Eye (tissue), 1 donor: ENCODE results near the gene TSTD2.
"Not testable (repeated sequence)": the region's sequence is repeated elsewhere in the genome, so short reads cannot be mapped to it uniquely, and the experiment has no call there.

ENCODE experiments used
- DNase-seq: peaks from one replicate; pipeline ENCODE4 v3.0.0-alpha.2; 2015

TSTD2 gene

GRCh38 chr9:97629156-97629555 lies 4.0 kb downstream of the TSTD2 start:
- no peak for DNase-seq

DNA sequence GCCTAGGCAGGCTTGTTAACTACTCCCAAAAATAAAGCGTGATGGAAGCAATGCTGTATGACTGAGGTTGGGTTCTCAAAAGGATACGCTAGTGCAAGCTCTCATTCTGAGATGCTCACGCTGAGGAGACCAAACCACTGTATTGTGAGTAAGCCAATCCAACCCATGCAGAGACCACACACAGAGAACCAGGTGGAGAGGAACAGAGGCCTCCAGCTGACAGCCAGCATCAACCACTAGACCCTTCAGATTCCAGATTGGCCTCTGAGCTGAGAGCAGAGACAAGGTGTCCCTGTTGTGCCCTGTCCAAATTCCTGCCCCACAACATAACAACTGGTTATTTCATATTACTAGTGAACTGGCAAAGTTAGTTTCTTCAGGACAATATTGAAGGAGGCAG lies 4.5 kb downstream of the TSTD2 start:
- no peak for DNase-seq

DNA sequence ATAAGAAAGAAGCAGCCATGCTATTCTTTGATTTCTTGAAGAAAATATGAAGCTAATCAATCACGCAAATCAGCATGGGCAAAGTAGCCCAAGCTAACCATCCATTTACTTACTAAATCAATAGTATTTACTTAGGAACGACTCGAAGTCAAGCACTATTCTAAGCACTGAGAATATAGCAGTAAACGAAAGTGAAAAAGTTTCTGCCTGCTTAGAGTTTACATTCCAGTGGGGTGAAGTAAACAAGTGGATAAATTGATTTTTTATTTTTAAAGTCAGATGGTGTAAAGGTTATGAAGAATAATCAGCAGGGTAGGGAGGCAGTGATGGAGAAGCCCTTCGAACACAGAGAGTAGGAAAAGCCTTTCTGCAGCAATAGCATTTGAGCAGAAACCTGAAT lies 5.5 kb downstream of the TSTD2 start:
- DNase-seq = no peak

GRCh38 chr9:97625620-97626019 lies 7.5 kb downstream of the TSTD2 start:
- DNase-seq = no peak

- no peak for DNase-seq
Observed at GRCh38 chr9:97623946-97624345, 9.2 kb downstream of the TSTD2 start.

- not testable (repeated sequence) for DNase-seq
Observed at GRCh38 chr9:97622483-97622882, 10.7 kb downstream of the TSTD2 start.

- not testable (repeated sequence) for DNase-seq
Observed at GRCh38 chr9:97620063-97620462, 13.1 kb downstream of the TSTD2 start.

- no peak for DNase-seq
Observed at GRCh38 chr9:97617939-97618416, 15.2 kb downstream of the TSTD2 start.

- DNase-seq = peak; percentile 83
Observed at GRCh38 chr9:97615439-97616072, 17.6 kb downstream of the TSTD2 start.

DNA sequence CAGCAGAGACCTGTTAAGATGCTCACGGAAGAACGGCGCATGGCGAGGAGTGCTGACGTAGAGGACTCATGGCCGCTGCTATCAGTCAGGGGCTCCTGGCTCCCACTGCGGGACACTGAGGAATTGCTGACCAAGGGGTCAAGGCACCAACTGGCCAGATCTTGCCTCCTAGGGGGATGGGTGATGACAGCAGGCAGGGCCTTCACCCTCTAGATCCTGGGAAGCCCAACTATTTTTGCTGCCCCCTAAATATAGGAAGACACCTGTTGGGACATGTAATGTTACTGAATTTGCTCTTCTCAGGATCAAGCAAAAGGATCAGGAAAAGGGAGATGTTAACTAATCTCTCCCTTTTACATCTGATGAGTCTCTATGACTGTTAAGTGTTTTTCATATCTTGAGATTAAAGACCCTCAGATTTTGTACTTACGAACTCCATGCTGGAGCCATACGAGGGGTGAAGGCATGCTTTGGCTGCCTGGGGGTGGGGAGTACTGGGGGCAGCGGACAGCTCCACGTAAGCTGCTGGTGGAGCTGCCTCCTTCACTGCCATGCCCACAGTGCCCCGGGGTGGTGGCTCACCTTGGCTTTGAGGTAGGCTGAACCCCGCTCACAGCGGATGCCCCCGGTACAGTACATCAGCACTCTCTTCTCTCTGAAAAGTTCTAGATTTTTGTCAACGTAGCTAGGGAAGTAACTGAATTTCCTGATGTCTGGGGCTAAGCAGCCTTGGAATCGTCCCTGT lies 28.1 kb downstream of the TSTD2 start:
- no peak for DNase-seq

DNA sequence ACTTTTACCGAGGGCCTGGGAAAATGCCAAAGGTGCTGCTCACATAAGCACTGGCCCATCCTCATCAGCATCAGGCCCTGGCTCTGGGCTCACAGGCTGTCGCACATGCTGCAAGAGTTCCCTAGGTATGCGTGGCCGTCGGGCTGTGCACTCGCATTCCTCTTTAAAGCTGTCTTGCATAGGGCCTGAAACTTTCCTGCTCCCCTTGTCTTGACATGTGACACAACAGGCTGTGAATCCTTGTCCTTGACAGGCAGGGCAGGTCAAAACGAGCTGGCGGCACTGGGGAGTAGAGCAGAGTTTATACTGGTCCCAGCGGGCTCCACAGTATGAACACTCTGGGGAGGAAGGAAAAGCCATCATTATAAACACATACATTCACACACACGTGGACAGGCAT lies 30.7 kb downstream of the TSTD2 start:
- no peak for DNase-seq

DNA sequence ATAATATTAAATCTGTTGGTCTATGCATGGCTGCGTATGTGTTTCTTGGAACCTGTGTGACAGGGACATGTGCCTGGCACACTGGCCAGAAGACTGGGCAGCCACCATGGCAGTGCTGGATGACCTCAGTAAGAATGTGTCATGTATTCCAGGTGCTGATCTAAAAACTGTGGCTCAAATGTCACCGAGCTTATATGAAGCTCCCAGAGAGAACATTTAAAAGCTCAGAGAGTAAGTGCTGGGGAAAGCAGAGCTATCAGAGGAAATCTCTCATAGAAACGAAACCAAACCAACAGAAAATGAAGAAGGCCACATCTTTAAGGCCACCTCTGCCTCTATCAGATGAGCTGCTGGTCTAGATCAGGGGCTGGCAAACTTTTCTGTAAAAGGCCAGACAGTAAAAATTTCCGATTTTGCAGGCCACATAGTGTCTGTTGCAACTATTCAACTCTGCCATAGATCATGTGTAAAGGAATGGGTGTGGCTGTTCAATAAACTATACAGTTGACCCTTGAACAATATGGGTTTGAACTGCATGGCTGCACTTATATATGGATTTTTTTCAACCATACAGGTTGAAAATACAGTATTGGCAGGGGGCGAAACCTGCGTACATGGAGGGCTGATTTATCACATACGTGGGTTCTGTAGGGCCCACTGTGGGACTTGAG lies 31.8 kb downstream of the TSTD2 start:
- no peak for DNase-seq

GRCh38 chr9:97600531-97601227 lies 32.5 kb downstream of the TSTD2 start:
- DNase-seq = no peak

DNA sequence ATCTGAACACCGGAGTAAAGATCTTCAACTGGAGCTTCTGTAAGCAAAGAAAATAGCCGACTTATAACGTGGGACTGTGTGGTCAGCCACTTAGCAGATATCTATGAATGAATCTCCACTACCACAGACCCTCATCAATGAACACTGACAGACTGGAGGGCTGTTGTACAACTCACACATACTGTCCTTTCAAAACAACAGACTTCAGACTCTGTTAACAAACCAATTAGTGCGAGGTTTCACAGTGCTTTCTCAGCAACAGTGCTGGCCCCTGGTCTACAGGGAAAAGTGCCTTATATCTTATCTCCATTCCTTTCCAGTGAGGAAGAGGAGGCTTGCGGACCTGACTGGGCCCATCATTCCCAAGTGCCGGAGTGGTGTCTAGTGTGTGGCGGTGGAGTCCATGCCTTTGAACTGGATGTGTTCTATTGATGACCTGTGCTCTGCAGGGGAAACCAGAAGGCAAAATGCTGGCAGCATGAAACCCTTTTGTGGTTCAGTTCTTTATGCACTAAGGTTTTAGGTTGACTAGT lies 33.8 kb downstream of the TSTD2 start:
- no peak for DNase-seq

GRCh38 chr9:97598461-97599288 lies 34.5 kb downstream of the TSTD2 start:
- peak; percentile 89 for DNase-seq

DNA sequence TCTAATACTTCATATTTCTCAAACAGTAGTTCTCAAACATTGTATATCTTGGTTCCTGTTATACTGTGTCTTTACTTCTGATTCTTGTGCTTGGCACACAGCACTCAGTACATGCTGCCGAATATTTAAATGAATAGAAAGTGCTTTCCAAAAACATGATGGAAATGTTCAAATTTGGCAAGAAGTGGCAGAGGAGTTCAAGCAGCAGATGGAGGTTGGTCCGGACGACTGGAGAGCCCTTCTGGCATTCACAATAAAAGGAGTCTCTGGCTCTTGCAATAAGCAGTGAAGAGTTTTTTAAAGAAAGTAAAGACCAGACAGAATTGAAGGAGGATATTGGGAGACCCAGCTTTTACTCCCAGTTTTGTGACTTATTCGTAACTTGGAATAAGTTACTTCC lies 36.3 kb downstream of the TSTD2 start:
- no peak for DNase-seq

DNA sequence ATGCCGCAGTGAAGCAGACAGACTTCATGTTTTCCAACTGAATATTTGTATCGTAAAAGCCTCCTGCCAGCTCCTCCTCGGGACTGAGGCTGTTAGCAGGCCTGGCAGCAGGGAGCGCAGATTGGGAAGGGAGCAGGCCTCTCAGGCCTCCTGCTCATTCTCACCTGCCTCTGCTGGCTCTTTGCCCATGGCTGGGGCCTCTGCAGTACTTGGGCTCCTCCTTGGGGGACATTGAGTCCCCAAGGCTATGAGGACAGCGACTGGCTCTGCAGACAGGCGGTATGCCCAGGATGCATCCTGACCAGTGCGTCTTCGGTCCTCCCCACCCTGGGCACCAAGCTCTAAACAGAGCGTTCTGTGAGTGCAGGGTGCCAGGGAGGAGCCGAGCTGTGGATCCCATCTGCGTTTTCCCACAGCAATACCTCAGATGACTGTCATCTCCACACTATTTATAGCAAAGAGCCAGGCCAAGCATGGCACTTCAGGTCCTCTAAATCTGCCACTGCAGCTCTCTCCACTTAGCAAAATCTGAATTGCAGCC lies 38.7 kb downstream of the TSTD2 start:
- no peak for DNase-seq

DNA sequence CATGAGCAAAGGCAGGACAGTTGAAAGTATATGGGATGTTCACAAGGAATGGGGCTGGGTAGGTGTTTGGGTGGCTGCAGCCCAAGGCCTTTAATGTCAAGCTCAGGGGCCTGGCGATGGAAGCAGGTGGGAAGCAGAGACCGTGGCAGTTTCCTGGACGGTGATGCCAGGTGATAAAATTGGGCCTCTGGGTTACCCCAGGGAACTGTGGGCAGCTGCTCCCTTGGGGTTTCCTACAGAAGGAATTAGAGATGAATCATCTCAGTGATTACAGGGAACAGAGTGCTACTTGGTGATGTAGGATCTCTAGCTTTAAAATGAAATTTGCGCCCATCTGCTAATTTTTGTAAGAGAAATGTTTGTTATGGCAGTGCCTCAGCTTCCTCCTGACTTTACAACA lies 39.2 kb downstream of the TSTD2 start:
- no peak for DNase-seq

DNA sequence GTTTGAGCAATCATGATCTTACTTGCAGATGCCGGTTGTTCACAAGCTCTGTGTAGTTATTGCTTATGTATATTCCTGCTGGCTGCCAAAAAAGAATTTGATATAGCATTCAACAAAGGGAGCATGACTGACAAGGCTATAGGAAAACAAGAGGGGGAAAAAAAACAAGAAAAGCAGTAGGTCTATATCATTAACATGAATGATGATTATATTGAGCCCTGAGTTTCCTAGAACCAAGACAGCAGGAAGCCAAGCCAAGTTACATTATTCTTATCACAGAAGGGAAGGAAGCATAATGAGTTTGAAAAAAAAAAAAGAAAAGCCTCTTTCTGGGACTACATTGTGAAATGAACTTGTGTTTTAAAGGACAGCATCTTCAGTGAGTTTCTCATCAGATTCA lies 41.0 kb downstream of the TSTD2 start:
- no peak for DNase-seq

- DNase-seq = no peak
Observed at GRCh38 chr9:97591535-97591934, 41.6 kb downstream of the TSTD2 start.

- not testable (repeated sequence) for DNase-seq
Observed at GRCh38 chr9:97586909-97587308, 46.3 kb downstream of the TSTD2 start.

GRCh38 chr9:97584778-97585177 lies 48.4 kb downstream of the TSTD2 start:
- DNase-seq = not testable (repeated sequence)
